GM10248 (cell line): ENCODE measurements around the gene DNAH7.
A peak's percentile ranks its signal among the peaks of the same experiment; 100 is the strongest.

Source experiments
- CTCF ChIA-PET: fragments of 300-600 bp; sonication (Branson Sonifier 250); formaldehyde crosslinking; extraction: SDS; loops from one replicate; lab custom pipeline; 2021; ENCODE audit warnings: antibody characterized with exemption; lab: Yijun Ruan, JAX
- POLR2A ChIA-PET: fragments of 350-650 bp; sonication (Branson Sonifier 250); formaldehyde crosslinking; extraction: SDS; loops from one replicate; lab custom pipeline; 2020; ENCODE audit warnings: antibody characterized with exemption; lab: Yijun Ruan, JAX
- DNase-seq: peaks from one replicate; pipeline ENCODE4 v3.0.0; 2012; ENCODE audit errors: extremely low spot score
- TF ChIP-seq, protein P1 (sequence below): IDR thresholded peaks from 2 replicates; pipeline ENCODE4 v1.5.1; 2012; ENCODE audit warnings: mild to moderate bottlenecking, low read depth; ENCODE audit errors: extremely low read depth, missing control alignments, control extremely low read depth

Gene DNAH7

DNA sequence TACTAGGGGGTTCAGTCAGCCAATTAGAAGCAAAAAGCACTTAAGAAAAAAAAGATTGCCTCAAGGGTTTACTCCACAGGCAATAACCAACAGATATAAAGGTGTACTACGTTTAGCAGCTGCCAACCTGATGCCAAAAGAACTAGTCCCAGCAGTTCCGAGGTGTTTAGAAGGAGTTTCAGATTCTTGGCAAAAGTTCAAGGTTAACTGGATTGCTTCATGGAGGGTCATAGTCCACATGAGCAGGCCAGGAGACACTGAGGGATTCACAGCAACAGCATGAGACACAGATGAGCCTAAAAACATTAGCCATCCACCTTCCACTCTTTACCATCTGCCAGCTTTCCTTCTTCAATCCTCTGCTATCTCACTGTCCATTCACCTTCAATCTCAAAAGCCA is 4.9 kb upstream of the DNAH7 start:
- TF ChIP-seq, protein P1, sequence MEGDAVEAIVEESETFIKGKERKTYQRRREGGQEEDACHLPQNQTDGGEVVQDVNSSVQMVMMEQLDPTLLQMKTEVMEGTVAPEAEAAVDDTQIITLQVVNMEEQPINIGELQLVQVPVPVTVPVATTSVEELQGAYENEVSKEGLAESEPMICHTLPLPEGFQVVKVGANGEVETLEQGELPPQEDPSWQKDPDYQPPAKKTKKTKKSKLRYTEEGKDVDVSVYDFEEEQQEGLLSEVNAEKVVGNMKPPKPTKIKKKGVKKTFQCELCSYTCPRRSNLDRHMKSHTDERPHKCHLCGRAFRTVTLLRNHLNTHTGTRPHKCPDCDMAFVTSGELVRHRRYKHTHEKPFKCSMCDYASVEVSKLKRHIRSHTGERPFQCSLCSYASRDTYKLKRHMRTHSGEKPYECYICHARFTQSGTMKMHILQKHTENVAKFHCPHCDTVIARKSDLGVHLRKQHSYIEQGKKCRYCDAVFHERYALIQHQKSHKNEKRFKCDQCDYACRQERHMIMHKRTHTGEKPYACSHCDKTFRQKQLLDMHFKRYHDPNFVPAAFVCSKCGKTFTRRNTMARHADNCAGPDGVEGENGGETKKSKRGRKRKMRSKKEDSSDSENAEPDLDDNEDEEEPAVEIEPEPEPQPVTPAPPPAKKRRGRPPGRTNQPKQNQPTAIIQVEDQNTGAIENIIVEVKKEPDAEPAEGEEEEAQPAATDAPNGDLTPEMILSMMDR = no peak
- ChIA-PET POLR2A (no interaction called here), CTCF (no interaction called here)
- DNase-seq = no peak

DNA sequence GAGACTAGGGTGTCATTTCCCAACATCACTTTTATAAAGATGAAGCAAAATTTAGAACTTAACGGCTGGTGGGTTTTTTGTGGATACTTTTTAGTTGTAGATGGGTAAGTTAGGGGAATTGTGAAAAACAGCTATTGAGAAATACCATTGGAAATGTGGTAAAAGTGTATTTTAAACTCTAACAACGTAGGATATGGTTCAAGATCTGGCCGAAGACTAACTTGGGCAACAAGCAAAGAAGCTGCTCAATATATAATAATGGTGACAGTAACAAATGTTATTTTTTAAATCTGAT is 1.6 kb downstream of the DNAH7 start:
- TF ChIP-seq, protein P1 = no peak
- ChIA-PET POLR2A (no interaction called here), CTCF (interaction anchor here (0.9 to 4.5 kb wide), 21 partner anchors 9 to 680 kb away, joined by 3 to 87 read pairs (median 5); no protein-coding TSS in a partner anchor)
- DNase-seq = no peak

DNA sequence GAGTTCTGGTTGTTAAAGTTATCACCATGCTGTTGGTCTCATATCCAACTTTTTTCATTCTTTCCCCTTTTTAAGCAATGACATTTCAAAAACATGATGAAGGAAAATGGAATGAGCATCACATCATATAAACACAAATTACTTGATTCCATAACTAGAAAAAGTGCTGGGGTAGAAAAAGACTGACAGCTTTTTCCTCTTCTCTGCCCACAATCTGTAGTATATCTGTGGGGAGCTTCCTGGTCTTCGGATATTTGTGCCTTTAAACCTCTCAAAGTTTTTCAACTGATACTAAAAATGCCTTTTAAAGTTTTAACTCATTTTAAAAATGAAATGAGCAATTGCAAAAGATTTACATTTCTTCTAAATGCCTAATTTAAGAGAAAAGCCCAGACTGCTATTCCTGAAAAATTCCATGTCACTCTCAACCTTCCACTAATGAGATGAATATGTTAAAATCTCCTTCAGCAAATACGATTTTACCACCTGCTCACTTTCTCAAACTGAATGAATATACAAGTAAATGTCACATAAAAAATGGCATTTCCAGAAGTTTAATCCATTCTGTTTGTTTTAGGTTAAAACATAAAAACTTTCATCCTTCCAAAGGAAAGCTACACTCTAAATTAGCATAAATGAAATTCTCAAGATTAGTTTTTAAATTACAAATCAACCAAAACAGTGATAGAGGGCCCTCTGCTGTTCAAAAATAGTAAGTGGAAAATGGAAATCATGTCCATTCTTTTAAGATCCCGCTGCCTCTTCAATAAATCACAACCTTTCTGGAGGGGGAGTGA is 2.1 kb downstream of the DNAH7 start:
- peak; percentile 40 for DNase-seq
- CTCF ChIA-PET = interaction anchor here (0.9 to 4.5 kb wide), 19 partner anchors 8 to 680 kb away, joined by 3 to 87 read pairs (median 5); no protein-coding TSS in a partner anchor
- POLR2A ChIA-PET = no interaction called here

DNA sequence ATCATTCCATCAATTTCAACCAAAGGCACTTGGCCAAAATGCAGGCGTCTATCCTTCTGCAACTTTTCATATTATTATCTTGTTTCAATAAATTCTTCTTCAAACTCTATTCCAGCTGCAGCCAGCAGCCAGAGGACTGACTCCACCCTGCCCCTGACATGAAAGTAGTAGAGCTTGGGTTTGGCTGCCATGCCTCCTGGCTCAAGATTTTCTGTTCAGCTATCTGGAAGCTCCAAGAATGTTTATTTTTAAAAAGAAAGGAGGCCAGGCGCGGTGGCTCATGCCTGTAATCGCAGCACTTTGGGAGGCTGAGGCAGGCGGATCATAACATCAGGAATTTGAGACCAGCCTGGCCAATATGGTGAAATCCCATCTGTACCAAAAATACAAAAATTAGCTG is 4.9 kb downstream of the DNAH7 start:
- ChIA-PET CTCF (interaction anchor here (1.2 to 1.7 kb wide), 3 partner anchors 10 to 404 kb away, joined by 3 to 6 read pairs (median 3); no protein-coding TSS in a partner anchor), POLR2A (no interaction called here)
- no peak for DNase-seq
- TF ChIP-seq, protein P1 = no peak

More for the DNA sequence above, 2.1 kb downstream of the DNAH7 start:
- TF ChIP-seq, protein P1 = peak; percentile 64

DNA sequence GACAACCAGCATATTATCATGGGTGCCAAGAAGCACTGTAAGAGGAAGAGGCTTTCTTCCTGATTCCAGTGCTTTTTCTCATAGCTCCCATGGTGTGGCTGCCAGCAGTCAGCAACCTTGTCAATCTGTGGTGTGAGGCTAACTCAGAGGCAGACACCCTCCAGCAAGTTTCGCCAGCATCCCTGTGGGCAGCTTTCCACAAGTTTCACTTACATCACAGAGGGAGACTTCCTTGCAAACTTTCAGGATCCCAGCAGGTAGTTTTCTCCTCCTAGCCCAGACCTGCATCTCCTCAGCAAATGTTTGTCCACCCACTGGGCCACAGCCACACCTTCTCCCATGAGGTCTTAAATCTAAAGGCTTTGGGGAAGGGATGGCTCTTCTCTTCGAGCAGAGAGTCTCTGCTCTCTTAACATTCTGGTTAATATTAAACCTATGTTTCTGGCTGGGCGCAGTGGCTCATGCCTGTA is 9.1 kb downstream of the DNAH7 start:
- TF ChIP-seq, protein P1 = no peak
- CTCF ChIA-PET = interaction anchor here (3.3 kb wide), 1 partner anchor 8 kb away, joined by 28 read pairs; the partner anchor contains the start of gene DNAH7
- no peak for DNase-seq
- POLR2A ChIA-PET = no interaction called here

DNA sequence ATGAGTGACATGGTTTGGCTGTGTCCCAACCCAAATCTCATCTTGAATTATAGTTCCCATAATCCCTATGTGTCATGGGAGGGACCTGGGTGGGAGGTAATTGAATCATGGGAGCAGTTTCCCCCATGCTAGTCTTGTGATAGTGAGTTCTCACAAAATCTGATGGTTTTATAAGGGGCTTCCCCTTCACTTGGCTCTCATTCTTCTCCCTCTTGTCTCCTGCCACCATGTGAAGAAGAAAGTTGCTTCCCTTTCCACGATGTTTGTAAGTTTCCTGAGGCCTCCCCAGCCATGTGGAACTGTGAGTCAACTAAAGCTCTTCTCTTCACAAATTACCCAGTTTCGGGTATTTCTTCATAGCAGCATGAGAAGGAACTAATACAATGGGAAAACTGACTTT is 14.0 kb downstream of the DNAH7 start:
- ChIA-PET POLR2A (no interaction called here), CTCF (interaction anchor here (1.2 to 6.5 kb wide), 4 partner anchors 8 to 395 kb away, joined by 3 to 50 read pairs (median 4); partner anchors contain the start of gene DNAH7)
- no peak for DNase-seq
- TF ChIP-seq, protein P1 = no peak
